ENCODE results near the gene ADAMTS7.

DNA sequence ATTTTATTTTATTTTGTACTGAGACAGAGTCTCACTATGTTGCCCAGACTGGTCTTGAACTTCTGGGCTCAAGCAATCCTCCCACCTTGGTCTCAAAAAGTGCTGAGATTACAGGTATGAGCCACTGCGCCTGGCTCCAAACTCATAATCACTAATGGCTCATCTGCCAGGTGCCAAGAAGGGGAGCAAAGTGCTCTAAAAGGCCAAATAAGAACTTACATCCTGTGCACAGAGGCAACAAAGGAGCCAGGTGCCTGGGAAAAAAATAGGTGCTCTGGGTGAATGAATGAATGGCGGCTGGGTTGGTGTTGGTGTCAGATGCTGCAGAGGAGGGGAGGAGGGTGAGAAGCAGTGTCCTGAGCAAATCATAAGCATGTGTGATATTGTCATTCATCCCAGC is 25.9 kb upstream of the ADAMTS7 start:
- TF ChIP-seq POLR2A (IDR thresholded peaks at IDR 0.05; ENCODE audit: low read depth, low read length) (no peak), POLR2AphosphoS5 (IDR thresholded peaks at IDR 0.05; ENCODE audit: low read depth, low read length) (no peak)
